Left hindlimb (tissue), 1 donor: Measurements from ENCODE around the gene MRPL48.
A peak's percentile ranks its signal among the peaks of the same experiment; 100 is the strongest.
"Not testable (repeated sequence)": the region's sequence is repeated elsewhere in the genome, so short reads cannot be mapped to it uniquely, and the experiment has no call there.

ENCODE experiments used
- DNase-seq: peaks from one replicate; pipeline ENCODE4 v3.0.0-alpha.2; 2018

MRPL48 gene

DNA sequence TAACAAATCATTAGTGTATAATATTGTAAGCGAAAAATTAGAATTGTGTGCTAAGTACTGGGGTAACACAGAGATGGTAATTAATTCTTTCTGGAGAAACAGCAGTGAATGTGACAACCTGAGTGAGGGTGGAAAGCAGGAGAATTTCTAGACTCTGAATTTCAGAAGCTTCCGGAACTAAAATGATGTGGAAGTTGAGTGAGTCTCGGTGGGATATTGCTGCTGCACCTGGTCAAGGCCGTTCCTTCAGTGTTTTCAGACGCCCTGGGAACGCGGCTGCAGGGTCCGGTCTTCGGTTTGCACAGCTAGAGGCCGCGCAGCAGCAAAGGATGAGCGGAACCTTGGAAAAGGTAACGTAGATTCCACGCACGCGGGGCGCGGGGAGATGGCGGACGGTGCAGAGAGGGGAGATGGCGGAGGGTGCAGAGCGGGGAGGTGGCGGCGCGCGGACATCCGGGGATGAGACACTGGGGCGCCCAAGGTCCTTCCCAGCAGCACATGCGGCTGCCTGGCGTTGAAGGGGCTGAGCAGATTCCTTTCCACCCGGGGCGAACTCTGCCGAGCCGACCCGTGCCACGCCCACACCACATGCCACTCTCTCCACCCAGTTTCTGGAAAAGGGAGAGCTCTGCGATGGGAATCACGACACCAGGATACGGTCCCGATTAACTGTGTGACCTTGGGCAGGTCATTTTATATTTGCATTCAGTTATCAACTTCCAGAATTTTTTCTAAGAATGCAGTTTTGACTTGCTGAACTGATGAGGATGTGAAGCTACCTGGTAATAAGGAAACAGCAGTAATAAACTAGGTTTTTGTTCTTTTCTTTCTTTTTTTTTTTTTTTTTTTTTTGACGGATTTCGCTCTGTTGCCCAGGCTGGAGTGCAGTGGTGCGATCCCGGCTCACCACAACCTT, at the start of gene MRPL48:
MRPL48 (plus strand) TSS at position 232 of the 916 bp plus-strand sequence; CDS start at position 330, 98 bp downstream.
- DNase-seq: peak; percentile 95

DNA sequence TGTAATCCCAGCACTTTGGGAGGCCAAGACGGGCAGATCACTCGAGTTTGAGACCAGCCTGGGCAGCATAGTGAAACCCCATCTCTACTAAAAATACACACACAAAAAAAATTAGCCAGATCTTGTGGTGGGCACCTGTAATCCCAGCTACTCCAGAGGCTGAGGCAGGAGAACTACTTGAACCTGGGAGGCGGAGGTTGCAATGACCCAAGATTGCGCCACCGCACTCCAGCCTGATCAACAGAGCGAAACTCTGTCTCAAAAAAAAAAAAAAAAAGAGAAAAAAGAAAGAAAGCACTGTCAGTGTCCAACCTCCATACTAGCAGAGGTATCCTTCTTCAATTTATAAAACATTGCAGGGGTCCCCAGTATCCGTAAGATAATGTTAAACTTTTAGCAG, 44.6 kb upstream of the MRPL48 start:
- no peak for DNase-seq

DNA sequence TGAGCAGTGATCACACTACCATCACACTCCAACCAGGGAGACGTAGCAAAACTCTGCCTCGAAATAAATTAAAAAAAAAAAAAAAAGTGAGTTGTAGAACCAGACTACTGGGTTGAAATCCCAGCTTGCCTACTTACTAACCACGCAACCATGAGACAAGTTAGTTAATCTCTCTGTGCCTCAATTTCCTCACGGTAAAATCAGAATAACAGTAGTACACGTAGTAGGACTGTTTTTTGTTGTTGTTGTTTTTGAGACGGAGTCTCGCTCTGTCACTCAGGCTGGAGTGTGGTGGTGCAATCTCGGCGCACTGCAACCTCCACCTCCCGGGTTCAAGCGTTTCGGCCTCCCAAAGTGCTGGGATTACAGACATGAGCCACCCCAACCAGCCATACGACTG, 41.0 kb upstream of the MRPL48 start:
- DNase-seq: no peak

DNA sequence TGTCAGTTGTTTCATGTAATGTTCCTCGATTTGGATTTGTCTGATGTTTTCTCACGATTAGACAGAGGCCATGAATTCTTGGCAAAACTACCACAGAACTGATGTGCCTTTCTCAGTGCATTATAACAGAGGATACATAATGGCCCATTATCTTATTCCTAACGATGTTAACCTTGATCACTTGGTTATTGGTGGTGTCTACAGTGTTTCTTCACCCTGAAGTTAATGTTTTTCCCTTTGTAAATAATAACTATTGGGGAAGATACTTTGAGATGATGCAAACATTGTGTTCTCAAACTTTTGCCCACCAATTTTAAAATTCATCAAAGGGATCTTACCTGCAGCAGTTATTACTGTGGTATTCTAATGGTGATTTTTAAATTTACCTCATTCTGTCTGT, 39.9 kb upstream of the MRPL48 start:
- no peak for DNase-seq

DNA sequence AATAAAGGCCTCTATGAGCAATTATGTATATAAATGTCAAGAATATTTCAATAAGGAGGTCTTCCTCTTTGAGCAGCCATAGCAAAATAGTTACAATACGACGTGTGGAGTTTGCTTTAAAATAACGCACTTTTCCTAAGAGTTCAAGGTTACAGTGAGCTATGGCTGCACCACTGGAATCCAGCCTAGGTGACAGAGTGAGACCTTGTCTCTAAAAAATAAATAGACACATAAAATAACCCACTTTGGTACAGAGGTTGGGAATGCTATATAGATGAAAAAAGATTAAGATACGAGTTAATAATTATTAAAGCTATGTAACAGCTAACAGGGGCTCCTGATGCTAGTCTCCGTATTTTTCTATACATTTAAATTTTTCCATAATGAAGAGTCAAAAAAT, 39.4 kb upstream of the MRPL48 start:
- no peak for DNase-seq

DNA sequence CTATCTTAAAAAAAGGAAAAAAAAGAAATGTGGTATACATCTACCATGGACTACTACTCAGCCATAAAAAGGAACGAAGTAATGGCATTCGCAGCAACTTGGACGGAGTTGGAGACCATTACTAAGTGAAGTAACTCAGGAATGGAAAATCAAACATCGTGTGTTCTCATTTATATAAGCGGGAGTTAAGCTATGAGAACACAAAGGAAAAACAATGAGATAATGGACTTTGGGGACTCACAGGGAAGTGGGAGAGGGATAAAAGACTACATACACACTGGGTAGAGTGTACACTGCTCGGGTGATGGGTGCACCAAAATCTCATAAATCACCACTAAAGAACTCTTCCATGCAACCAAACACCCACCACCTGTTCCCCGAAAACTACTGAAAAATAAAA, 38.6 kb upstream of the MRPL48 start:
- DNase-seq: no peak

DNA sequence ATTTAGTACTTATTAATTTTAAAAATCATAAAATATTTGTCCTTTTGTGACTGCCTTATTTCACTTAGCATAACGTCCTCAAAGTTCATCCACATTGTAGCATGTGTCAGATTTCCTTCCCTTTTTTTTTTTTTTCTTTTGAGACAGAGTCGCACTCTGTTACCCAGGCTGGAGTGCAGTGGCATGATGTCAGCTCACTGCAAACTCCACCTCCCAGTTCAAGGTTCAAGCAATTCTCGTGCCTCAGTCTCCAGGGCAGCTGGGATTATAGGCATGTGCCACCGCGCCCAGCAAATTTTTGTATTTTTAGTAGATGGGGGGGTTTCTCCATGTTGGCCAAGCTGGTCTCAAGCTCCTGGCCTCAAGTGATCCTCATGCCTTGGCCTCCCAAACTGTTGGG, 37.4 kb upstream of the MRPL48 start:
- no peak for DNase-seq

DNA sequence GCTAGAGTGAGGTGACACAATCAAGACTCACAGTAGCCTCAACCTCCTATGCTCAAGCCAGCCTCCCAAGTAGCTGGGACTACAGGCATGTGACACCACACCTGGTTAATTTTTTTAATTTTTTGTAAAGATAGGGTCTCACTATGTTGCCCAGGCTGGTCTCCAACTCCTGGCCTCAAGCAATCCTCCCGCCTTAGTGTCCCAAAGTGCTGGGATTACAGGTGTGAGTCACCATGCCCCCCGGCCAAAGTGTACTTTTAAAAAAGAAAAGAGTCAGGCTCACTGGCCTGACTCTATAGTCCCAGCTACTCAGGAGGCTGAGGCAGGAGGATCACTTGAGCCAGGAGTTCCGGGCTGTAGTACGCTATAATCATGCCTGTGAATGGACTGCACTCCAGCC, 36.8 kb upstream of the MRPL48 start:
- not testable (repeated sequence) for DNase-seq

DNA sequence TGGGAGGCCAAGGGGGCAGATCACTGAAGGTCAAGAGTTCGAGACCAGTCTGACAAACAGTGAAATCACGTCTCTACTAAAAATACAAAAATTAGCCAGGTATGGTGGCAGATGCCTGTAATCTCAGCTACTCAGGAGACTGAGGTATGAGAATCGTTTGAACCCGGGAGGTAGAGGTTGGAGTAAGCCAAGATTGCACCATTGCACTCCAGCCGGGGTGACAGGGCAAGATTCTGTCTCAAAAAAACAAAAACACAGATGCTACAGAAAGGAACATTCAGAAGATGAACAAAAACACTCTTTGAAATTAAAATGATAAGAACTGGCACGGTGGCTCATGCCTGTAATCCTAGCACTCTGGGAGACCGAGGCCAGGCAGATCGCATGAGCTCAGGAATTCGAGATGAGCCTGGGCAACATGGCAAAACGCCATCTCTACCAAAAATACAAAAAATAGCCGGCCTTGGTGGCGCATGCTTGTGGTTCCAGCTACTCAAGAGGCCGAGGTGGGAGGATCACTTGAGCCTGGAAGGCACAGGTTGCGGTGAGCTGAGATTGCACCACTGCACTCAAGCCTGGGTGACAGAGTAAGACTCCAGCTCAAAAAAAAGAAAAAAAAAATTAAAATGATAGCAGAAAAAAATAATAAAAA, 35.3 kb upstream of the MRPL48 start:
- DNase-seq: no peak

DNA sequence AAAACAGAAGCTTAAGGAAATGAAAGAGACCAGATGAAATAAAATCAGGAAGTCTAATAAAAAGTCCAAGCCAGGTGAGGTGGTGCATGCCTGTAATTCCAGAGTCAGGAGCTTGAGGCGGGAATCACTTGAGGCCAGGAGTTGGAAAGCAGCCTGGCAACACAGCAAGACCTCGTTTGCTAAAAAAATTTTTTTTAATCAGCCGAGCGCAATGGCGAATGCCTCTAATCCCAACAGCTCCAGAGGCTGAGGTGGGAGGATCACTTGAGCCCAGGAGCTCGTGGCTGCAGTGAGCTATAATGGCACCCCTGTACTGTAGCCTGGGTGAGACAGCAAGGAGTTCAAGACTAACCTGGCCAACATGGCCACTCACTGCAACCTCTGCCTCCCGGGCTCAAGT, 34.8 kb upstream of the MRPL48 start:
- DNase-seq: no peak

DNA sequence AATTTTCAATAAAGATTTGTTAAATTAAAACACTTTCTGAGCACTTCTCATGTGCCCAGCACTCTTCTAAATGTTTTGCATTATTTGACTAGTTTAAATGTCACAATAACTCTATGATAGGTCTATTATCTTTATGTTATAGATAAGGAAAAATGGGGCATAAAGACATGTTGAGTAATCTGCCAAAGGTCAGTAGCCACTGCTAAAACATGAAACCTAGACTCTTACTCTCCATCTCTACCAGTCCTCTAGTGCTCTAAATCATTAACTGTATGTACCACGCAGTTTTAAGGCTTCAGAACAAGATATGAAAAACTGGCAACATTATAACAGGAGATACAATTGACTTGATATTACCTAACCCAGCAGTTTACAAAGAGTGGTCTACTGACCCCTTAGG, 33.7 kb upstream of the MRPL48 start:
- no peak for DNase-seq

DNA sequence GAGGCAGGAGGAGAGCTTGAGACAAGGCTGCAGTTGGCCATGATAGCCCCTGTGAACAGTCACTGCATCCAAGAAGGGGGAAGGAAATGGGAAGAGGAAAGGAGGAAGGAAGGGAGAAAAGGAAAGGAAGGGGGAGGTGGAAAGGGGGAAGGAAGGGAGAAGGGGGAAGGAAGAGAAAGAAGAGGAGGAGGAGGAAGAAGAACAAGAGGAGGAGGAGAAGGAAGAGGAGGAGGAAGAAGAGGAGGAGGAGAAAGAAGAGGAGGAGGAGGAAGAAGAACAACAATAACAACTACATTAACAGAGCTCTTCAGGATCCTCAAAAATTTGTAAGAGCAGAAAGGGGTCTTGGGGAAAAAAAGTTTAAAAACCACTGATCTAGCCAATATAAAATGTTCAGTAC, 32.0 kb upstream of the MRPL48 start:
- no peak for DNase-seq

DNA sequence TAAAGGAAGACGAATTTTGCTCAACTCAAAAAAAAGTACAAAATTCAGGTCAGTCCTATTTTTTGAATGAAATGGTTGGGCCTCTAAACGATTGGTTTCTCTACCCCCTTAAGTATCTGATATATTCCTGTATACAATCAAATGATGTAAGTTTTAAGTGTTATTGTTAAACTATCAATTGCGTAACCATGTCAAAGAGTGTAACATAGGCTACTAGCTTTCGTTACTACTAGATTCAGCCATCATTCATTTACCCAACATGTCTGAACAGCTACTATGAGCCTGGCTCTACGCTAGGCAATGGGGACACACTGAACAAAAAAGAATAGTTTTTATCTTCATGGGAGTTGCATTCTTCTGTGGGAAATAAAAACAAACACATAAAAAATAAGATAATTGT, 30.1 kb upstream of the MRPL48 start:
- no peak for DNase-seq

DNA sequence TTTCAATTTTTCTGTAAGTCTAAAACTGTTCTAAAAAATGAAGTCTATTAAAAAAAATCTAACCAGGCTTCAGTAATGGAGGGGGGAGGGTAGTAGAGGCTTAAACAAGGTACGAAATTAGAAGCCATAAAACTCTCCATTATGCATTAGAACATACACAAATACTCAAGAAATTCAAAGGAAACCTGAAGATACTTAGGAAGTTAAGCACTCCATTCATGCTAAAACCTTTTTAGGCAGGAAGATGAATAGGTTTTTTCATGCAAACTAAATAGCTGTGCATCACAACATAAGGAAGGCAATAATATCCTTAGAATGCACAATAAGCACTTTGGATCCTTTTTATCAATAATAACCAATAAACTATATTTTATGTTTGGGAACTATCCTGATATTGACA, 29.2 kb upstream of the MRPL48 start:
- DNase-seq: no peak

DNA sequence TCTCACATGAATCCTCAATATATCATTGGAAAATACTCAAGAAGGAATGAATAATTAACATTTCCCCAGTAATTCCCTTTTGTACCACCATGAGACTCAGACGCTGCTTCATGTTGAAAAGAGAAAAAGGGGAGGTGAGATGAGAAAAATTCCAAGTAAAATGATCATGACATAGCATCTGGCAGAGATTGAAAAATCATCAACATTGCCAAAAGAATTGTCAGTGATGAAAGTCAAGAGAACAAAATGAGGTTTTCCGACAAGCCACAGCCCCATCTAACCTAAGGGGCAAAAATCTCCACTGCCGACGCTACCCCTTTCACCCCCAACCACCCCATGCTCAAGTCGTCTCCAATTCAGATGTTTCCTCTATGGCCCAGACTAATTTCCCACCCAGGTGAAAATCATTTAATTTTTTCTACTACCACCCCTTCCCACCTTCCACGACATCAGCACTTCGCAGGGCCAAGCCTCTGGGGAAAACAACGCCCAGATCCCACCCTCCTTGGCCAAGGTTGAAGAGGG, 28.0 kb upstream of the MRPL48 start:
- peak; percentile 25 for DNase-seq

DNA sequence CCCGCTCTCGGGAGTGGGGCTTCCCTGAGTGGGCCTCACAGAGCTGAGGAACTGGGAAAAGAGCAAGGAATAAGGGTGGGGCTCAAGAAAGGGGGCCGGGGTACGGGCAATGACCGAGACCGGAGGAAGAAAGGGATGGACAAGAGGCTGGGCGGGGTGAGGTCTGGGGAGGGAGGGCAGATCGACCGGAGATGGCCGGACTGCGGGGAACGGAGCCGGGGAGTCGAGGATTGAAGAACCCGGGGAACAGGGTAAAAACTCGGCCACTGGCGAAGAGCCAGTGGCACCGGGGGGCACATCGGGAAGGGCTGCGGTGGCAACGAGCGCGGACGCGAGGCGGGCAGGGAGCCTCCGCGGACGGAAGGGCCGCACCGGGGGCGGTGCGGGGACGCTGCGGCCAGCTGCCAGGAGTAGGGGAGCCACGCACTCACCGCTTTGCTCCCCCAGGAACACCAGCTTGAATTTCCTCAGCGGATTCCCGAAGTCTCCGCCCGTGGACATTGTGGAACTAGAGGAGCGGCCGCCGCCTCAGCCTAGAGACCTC, 27.5 kb upstream of the MRPL48 start:
- DNase-seq: peak; percentile 82

DNA sequence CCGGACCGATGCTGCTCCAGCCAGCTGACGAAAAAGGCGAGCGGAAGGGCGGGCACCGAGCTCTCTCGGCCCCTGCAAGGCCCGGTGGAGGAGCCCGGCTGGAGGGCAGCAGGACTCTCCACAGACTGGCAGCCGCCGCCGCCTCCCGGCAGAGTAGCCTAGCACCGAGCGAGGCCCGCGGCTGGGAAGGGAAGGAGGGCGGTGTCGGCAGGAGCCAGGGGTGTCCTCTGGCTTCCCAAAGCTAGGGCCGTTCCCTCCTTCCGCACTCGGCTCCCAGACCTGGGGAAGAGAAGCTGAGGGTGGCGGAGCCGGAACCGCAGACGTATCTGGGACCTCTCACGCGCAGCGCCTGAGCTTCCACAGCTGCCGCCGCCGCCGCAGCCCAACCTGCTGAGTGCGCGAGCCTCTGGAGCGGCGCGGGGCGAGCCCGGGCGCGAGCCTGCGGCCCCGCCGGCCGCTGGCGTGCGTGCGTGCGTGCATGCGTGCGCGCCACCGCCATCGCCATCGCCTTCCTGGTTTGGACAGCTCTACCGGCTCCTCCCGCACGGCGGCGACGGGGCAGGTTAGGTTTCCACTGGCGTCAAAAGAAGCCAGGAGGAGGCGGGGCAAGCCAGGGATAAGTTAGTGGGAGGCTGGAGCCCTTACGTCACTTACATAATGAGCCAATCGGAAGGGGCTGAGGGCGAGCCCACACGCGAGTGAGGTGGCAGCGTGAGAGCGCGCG, 26.8 kb upstream of the MRPL48 start, which contains the start of gene RAB6A:
RAB6A (minus strand) TSS at position 396 of the 724 bp plus-strand sequence. CDS start 439 bp downstream, outside the sequence.
- peak; percentile 100 for DNase-seq

DNA sequence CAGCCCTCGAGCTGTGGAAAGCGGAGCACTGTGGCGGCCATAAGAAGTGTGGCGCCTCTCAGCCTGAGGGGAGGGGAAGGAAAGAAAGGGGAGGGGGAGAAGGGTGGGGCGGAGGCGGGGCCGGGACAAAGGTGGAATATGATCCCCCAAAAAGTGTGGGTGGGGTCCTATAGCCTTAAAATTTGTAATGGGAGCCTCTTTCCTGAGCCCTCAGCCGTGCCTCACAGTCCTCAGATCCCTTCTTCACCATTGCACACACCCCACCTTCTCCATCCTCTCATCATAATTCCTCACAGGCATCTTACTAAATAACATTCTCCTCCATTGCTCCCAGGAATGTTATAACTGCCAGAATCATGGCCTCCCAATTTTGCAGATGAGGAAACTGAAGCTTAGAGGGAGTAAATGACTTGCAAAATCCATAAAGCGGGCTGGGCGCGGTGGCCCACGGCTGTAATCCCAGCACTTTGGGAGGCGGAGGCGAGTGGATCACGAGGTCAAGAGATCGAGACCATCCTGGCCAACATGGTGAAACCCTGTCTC, 26.2 kb upstream of the MRPL48 start:
- no peak for DNase-seq

DNA sequence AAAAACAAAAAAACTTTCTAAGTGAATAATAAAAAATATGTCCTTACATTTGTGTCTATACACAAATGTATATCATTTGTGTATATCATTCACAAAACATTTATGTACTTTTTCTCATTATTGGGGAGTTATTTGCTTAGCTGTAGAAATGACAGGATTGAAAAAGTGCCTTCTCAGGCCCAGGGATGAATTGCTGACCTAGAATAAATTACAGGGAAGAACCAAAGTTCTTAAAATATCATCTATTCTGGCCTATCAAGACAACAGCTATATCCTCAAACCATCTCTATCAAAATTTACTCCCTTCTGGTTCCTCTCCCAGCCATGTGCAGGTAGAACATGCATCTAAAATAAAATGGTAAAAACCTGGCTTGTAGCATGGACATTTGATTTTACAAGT, 24.9 kb upstream of the MRPL48 start:
- DNase-seq: no peak

DNA sequence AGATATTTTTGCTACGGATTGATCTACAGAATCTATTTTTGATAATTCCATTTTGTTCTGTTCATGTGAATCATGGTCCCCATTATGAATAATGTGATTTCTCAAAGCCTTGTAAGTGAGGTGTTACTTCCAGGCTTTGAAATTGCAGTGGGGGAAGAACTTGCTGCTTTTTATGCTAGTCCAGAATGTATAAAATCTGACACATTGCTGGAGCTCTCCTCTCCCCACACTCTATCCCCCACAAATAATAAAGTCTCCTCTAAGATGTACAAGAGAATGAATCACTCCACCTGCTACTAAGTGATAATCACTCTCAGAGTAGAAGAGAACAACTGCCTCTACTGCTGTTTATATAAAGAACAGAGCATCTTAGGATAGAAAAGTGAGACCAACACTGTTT, 20.9 kb upstream of the MRPL48 start:
- DNase-seq: no peak

DNA sequence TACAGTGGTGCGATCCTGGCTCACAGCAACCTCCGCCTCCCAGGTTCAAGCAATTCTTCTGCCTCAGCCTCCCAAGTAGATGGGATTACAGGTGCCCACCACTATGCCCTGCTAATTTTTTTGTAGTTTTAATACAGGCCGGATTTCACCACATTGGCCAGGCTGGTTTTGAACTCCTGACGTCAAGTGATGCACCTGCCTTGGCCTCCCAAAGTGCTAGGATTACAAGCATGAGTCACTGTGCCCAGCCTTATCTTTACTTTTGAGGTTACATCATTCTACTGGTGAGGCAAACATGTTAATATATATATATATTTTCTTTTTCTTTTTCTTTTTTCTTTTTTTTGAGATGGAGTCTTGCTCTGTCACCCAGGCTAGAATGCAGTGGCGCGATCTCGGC, 16.9 kb upstream of the MRPL48 start:
- DNase-seq: not testable (repeated sequence)

DNA sequence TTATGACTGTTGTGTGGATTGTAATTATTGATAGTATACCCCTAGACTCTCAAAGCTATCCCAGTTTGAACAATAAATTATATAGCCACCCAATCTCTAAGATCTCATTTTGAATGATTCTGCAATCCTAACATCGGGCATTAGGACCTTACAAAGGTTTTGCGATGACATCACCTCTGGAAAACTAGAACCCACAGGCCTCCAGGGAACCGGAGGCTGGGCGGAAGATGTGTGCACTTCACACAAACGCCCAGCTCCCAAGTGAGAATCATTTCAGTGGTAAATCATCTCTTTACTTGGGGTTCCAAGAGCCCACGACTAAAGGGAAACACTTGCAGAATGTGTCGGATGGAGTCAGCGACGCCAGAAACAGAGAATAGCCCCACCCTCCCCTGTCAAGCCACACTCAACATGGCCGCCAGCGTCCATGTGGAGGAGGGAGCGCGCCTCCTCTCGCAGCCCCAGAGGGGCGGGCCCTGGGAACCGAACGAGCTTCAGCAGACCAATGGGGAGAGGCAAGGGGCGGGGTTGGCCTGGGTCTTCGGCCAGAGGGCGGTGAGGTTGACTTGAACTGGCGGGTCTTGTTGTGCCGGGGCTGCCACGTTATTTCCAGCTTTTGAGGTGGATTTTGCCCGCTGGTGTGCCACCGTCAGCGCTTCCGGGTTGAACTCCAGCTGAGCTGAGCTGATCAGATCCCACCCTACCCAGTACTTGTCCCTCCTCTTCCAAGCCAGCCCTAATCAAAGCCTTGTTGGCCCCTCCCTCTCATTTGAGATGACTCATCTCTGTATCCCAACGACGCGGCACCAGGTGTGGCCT, 8.4 kb upstream of the MRPL48 start:
- DNase-seq: peak; percentile 99
